GM18907 (cell line): ENCODE results near the gene GRIN3A.

Experiments used
- ATAC-seq: cut with Tn5 transposase; IDR thresholded peaks from one replicate; pipeline ENCODE4 v1.9.1; 2021; ENCODE audit warnings: mild to moderate bottlenecking, moderate library complexity; ENCODE audit not compliant: unreplicated experiment

The GRIN3A gene

DNA sequence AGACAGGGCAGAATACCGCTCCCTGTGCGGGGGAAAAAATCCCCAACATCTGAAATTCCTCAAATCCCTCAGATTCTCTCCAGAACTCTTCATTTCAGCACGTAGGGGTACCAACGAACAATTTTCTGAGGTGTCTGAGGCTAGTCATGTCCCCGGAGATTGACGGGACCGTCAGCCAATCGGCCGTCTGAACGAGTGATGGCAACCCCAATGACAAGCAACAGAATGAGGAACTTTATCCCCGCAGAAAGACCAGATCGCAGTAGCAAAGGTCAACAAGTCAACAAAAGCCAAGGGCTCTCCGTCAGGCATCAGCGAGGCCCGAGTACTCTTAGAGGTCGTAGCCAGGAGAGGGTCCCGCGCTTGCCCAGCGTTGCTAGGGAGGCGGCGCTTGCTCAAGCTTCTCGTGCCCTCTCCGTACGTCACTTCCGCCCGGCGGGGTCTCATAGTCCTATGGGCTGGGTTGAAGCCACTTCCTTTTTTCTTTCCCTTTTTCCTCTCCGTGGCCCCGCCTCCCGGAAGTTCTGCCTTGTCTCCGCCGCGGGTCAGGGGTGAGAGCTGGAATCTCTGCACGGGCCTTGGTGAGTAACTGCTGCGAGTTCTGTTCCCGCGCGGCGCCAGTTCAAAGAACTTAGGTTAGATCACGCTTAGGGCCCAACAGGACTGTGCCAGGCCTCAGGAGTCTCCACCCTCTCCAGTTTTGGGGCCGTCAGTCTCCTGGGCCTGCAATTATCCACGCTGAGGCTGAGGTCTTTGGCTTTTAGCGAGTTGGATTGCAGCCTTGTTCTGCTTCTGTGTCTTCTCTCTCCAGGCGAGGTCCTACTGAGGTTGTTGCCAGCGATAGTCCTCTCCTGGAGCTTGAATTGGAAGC is 204.9 kb downstream of the GRIN3A start, which contains the start of gene RNF20:
Gene RNF20, plus strand, starts transcription at position 520 of the 871 bp plus-strand sequence. CDS start 1,571 bp downstream, outside the sequence.
- ATAC-seq = peak; percentile 99

DNA sequence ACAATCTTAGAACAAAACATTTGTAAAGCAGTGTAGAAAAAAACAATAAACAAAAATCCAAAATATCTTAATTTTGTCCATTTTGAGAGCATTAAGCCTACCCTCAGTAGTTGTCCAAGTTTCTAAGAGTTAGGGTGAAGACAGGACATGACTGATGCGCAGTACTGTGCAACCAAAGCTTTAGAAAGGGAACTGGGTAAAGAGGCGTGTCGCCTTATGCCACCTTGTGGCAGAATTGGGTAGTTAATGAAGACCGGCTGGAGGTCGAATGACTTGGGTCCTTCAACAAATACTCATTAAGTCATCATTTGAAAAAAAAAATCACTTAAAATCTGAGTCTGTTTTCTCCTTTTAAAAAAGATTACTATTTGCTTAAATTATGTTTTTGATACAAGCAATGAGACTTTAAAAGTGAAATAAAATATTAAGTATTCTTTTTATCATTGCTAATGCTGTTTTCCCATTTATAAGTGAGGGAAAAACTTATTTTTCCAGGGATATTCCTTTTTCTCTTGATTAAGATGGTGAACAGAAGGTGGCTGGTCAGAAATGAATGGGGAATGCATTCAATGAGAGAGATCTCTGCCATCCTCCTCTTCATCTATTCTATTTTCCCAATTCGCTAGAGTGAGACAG is 208.3 kb downstream of the GRIN3A start:
- ATAC-seq = peak; percentile 49

DNA sequence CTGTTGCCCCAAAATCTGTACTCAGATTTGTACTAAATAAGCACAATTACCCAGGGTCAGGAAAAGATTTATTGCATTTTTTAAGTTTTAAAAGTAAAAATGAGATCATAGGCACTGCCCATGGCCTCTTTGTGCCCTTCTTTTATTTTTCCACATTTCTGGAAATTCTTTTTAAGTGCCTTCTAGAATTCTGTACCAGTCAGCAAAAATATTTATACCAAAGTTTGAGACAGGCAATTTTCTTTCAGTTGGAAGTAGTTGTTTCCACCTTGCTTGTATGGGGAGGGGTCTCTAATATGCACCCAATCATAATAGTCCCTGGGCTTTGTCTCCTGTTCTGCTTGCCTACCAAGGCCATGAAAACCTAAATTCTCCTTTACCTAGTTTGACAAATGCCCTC is 210.4 kb downstream of the GRIN3A start:
- no peak for ATAC-seq

DNA sequence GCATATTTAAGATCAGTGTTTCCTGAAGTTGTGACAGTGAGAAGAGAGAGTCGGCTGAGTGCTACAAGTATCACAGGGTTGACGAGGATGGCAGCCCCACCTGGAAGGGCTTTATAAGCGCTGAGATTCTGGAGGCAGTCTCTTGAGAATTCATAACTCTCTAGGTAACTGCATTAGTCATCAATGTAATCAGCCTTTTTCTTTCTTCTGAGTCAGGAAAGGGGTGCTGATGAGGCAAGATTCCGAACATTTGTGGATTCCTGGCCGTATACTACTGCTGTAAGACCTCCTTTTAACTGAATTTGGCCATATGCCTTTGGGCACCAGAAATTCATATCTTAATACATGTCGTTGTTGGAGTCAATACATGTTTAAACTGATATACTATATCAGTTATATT is 211.4 kb downstream of the GRIN3A start:
- ATAC-seq = no peak

DNA sequence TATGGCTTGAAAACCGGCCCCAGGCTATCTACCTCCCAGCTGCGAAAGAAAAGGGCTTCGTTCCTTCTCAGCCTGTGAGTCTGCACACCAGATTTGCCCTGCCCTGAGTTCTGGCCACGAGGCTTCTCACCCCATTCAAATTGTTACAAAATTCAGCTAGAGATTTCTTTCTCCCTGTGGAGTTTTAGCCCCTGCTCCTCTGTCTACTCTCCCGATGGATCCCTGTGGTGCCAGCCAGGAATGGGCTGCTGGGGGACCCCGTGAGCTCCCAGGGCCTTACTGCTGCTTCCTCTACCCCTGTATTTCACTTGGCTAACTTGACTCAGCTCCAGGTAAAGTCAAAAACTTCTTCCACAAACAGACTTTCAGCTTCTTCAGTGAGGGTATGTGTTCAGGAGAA is 214.1 kb downstream of the GRIN3A start:
- ATAC-seq = no peak
